ENCODE measurements around the gene GPR37.

The GPR37 gene

GRCh38 chr7:124701955-124702354, 63.6 kb downstream of the GPR37 start:
- no peaks in the 10 kb centered on the region for H3K9me3 ChIP-seq
- intact Hi-C loops (cut with DNase I; ENCODE audit: low total_unique reads) = no loop called here
- H3K36me3 ChIP-seq = no peaks in the 10 kb centered on the region
- no peak for DNase-seq
- no peak overlapping the region for H3K4me3 ChIP-seq
- no peaks in the 10 kb centered on the region for H3K27me3 ChIP-seq
- H3K4me1 ChIP-seq = peaks cover 0 to 16% (median 0%) of the 10 kb centered on the region in 4 donors
- TF ChIP-seq, protein P1, sequence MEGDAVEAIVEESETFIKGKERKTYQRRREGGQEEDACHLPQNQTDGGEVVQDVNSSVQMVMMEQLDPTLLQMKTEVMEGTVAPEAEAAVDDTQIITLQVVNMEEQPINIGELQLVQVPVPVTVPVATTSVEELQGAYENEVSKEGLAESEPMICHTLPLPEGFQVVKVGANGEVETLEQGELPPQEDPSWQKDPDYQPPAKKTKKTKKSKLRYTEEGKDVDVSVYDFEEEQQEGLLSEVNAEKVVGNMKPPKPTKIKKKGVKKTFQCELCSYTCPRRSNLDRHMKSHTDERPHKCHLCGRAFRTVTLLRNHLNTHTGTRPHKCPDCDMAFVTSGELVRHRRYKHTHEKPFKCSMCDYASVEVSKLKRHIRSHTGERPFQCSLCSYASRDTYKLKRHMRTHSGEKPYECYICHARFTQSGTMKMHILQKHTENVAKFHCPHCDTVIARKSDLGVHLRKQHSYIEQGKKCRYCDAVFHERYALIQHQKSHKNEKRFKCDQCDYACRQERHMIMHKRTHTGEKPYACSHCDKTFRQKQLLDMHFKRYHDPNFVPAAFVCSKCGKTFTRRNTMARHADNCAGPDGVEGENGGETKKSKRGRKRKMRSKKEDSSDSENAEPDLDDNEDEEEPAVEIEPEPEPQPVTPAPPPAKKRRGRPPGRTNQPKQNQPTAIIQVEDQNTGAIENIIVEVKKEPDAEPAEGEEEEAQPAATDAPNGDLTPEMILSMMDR (IDR thresholded peaks at IDR 0.05) = no peak
- peak overlapping the region in 1 of 2 donors; percentile 36 for H3K27ac ChIP-seq

DNA sequence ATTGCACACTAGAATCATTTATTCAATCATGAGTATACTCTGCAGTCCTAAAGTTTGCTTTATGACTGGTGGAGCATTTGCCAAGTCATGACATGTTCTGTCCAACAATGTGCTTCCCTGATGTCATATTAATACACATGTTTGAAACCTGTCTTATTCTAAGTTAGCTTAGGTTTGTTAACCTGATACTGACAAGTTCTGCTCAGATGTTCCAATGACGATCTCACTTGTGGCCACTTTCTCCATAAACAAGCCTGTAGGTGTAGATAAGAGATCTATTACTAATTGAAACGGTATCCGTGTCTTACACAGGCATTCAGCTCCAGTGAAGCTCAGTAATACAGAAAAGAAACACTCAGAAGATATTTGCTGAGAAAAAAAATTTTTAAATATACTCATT, 64.9 kb downstream of the GPR37 start:
- TF ChIP-seq, protein P1 (IDR thresholded peaks at IDR 0.05) = no peak

DNA sequence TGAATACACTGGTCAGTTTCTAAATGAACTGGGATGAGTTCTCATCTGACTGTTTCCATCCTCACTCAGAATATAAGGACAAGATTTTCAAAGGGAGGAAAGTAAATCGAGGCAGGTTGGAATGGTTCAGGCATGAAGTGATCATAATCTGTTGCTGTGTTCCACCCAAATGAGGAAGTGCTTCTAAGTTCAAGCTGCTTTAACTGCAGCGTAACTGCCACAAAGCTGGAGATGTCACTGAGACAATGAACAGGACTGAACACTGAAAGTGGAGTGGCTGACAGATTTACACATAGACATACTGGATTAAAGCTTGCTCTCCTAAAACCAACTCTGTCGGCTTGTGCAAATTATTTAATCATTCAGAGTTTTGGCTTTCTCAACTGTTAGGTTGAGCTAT, 66.6 kb downstream of the GPR37 start:
- no peaks in the 10 kb centered on the region for H3K9me3 ChIP-seq
- no peak overlapping the region for H3K4me3 ChIP-seq
- H3K27me3 ChIP-seq = no peaks in the 10 kb centered on the region
- DNase-seq = no peak
- peaks cover 0 to 16% (median 0%) of the 10 kb centered on the region in 4 donors for H3K4me1 ChIP-seq
- intact Hi-C loops (cut with DNase I; ENCODE audit: low total_unique reads) = no loop called here
- H3K27ac ChIP-seq = no peak overlapping the region
- no peaks in the 10 kb centered on the region for H3K36me3 ChIP-seq
- TF ChIP-seq, protein P1 (IDR thresholded peaks at IDR 0.05) = no peak

More for the DNA sequence above, 64.9 kb downstream of the GPR37 start:
- peaks cover 0 to 16% (median 0%) of the 10 kb centered on the region in 4 donors for H3K4me1 ChIP-seq
- H3K27me3 ChIP-seq = no peaks in the 10 kb centered on the region
- no peak overlapping the region for H3K4me3 ChIP-seq
- no peaks in the 10 kb centered on the region for H3K9me3 ChIP-seq
- H3K27ac ChIP-seq = no peak overlapping the region
- no peaks in the 10 kb centered on the region for H3K36me3 ChIP-seq
- DNase-seq = no peak
- intact Hi-C loops (cut with DNase I; ENCODE audit: low total_unique reads) = no loop called here

DNA sequence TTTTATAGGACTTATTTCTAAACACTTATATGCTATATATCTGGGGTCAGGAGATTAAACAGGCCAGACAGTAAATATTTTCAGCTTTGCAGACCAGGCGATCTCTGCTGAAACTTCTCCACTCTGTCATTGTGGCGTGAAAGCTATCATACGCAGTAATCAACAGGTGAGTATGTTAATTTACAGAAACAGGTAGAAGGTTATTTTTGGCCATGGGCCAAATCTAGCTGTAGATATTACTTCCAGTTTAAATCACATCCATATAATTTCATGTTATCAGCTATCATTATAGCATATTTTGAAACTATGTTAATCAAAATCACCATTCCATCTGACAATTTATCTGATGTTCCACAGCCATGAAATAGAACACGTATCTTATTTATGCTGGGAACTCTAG, 67.8 kb downstream of the GPR37 start:
- intact Hi-C loops (cut with DNase I; ENCODE audit: low total_unique reads) = no loop called here
- H3K4me3 ChIP-seq = no peak overlapping the region
- H3K27me3 ChIP-seq = no peaks in the 10 kb centered on the region
- TF ChIP-seq, protein P1 (IDR thresholded peaks at IDR 0.05) = no peak
- H3K27ac ChIP-seq = no peak overlapping the region
- DNase-seq = no peak
- peaks cover 0 to 12% (median 0%) of the 10 kb centered on the region in 4 donors for H3K4me1 ChIP-seq
- H3K36me3 ChIP-seq = no peaks in the 10 kb centered on the region
- H3K9me3 ChIP-seq = no peaks in the 10 kb centered on the region

Data from tibial artery (tissue), 4 donors.